H9 (cell line): ENCODE data around the gene LARP1. TPM values are rescaled to one million over a fixed set of nuclear protein-coding genes. Genes with fewer than 3 reads are reported as not detected.
A peak's percentile ranks its signal among the peaks of the same experiment; 100 is the strongest.

Experiments
- DNase-seq: peaks from one replicate; pipeline ENCODE4 v3.0.0-alpha.2; 2017
- H2AFZ ChIP-seq: one replicate; pipeline ENCODE4 v1.6.1; 2013; ENCODE audit warnings: mild to moderate bottlenecking, low read length, control low read depth, moderate library complexity
- H2AK5ac ChIP-seq: 2 replicates; pipeline ENCODE4 v1.6.1; 2013; ENCODE audit warnings: low read length, control low read depth, mixed read lengths; ENCODE audit not compliant: insufficient read length
- H2BK120ac ChIP-seq: one replicate; pipeline ENCODE4 v1.6.1; 2013; ENCODE audit warnings: low read depth, mild to moderate bottlenecking, low read length, control low read depth, inconsistent platforms; ENCODE audit not compliant: poor library complexity, severe bottlenecking
- H2BK12ac ChIP-seq: 2 replicates; pipeline ENCODE4 v1.6.1; 2013; ENCODE audit warnings: low read length, control low read depth, mixed read lengths, low read depth; ENCODE audit not compliant: insufficient read length
- H2BK15ac ChIP-seq: 2 replicates; pipeline ENCODE4 v1.6.1; 2013; ENCODE audit warnings: low read depth, low read length, control low read depth
- H2BK20ac ChIP-seq: one replicate; pipeline ENCODE4 v1.6.1; 2013; ENCODE audit warnings: low read depth, mild to moderate bottlenecking, low read length, control low read depth, inconsistent platforms; ENCODE audit not compliant: poor library complexity, severe bottlenecking
- H2BK5ac ChIP-seq: 2 replicates; pipeline ENCODE4 v1.6.1; 2013; ENCODE audit warnings: low read length, control low read depth, mixed read lengths; ENCODE audit not compliant: insufficient read length
- H3K14ac ChIP-seq: 2 replicates; pipeline ENCODE4 v1.6.1; 2013; ENCODE audit warnings: low read length, control low read depth; ENCODE audit not compliant: insufficient read depth
- H3K18ac ChIP-seq: 2 replicates; pipeline ENCODE4 v1.6.1; 2013; ENCODE audit warnings: low read depth, mild to moderate bottlenecking, mixed read lengths, low read length, control low read depth; ENCODE audit not compliant: insufficient read length
- H3K23ac ChIP-seq: 2 replicates; pipeline ENCODE4 v1.6.1; 2013; ENCODE audit warnings: low read length, control low read depth, mixed read lengths, low read depth; ENCODE audit not compliant: insufficient read length
- H3K23me2 ChIP-seq: 2 replicates; pipeline ENCODE4 v1.6.1; 2013; ENCODE audit warnings: low read depth, mild to moderate bottlenecking, mixed read lengths, low read length, control low read depth; ENCODE audit not compliant: insufficient read length, poor library complexity, severe bottlenecking
- H3K27ac ChIP-seq: 2 replicates; pipeline ENCODE4 v1.5.1; 2013; ENCODE audit warnings: low read length, control low read depth, mixed read lengths, low read depth; ENCODE audit not compliant: insufficient read length
- H3K27me3 ChIP-seq: 2 replicates; pipeline ENCODE4 v1.6.1; 2013; ENCODE audit warnings: low read length, control low read depth, inconsistent platforms; ENCODE audit not compliant: insufficient read depth
- H3K4ac ChIP-seq: 2 replicates; pipeline ENCODE4 v1.6.1; 2013; ENCODE audit warnings: low read depth, mild to moderate bottlenecking, control low read depth, inconsistent platforms, low read length, moderate library complexity
- H3K4me1 ChIP-seq: 2 replicates; pipeline ENCODE4 v1.6.1; 2013; ENCODE audit warnings: low read length, control low read depth, inconsistent platforms; ENCODE audit not compliant: insufficient read depth
- H3K4me2 ChIP-seq: 2 replicates; pipeline ENCODE4 v1.6.1; 2013; ENCODE audit warnings: low read length, control low read depth, mixed read lengths; ENCODE audit not compliant: insufficient read length, insufficient read depth
- H3K56ac ChIP-seq: 2 replicates; pipeline ENCODE4 v1.6.1; 2013; ENCODE audit warnings: low read depth, mild to moderate bottlenecking, mixed read lengths, low read length, control low read depth; ENCODE audit not compliant: insufficient read length
- H3K79me1 ChIP-seq: 2 replicates; pipeline ENCODE4 v1.6.1; 2013; ENCODE audit warnings: low read depth, mild to moderate bottlenecking, moderate library complexity, low read length, control low read depth, inconsistent platforms; ENCODE audit not compliant: insufficient read depth, poor library complexity, severe bottlenecking
- H3K79me2 ChIP-seq: 2 replicates; pipeline ENCODE4 v1.6.1; 2013; ENCODE audit warnings: low read length, control low read depth, inconsistent platforms; ENCODE audit not compliant: insufficient read depth
- H3K9ac ChIP-seq: 2 replicates; pipeline ENCODE4 v1.6.1; 2013; ENCODE audit warnings: low read length, control low read depth, mixed read lengths; ENCODE audit not compliant: insufficient read length; ENCODE audit errors: extremely low read depth
- H3K9me3 ChIP-seq: one replicate; pipeline ENCODE4 v1.6.1; 2013; ENCODE audit warnings: low read depth, low read length, inconsistent platforms; ENCODE audit not compliant: control insufficient read depth
- H3T11ph ChIP-seq: one replicate; pipeline ENCODE4 v1.6.1; 2013; ENCODE audit warnings: mild to moderate bottlenecking, low read length, control low read depth, inconsistent platforms
- H4K20me1 ChIP-seq: one replicate; pipeline ENCODE4 v1.6.1; 2013; ENCODE audit not compliant: control insufficient read depth, insufficient read length, insufficient read depth
- H4K5ac ChIP-seq: 2 replicates; pipeline ENCODE4 v1.6.1; 2013; ENCODE audit warnings: low read depth, mild to moderate bottlenecking, mixed read lengths, low read length, control low read depth; ENCODE audit not compliant: insufficient read length
- H4K8ac ChIP-seq: replicated peaks from 2 replicates; pipeline ENCODE4 v1.6.1; 2013; ENCODE audit warnings: low read length, control low read depth, mixed read lengths, low read depth; ENCODE audit not compliant: insufficient read length
- H4K91ac ChIP-seq: 2 replicates; pipeline ENCODE4 v1.6.1; 2013; ENCODE audit warnings: low read depth, mild to moderate bottlenecking, moderate library complexity, mixed read lengths, low read length, control low read depth; ENCODE audit not compliant: insufficient read length
- H3K27ac Mint-ChIP-seq, 3 experiments: 2 replicates in 2 of 3; 3 replicates in 1 of 3; pipeline ENCODE4 v1.8.0; 2020 to 2021; ENCODE audit warnings: mixed read lengths in 3 of 3, mild to moderate bottlenecking in 1 of 3, moderate library complexity in 1 of 3
- H3K27me3 Mint-ChIP-seq: 2 replicates; pipeline ENCODE4 v1.8.0; 2021; ENCODE audit warnings: low read depth, mild to moderate bottlenecking, moderate library complexity, mixed read lengths
- H3K36me3 Mint-ChIP-seq, 3 experiments: 2 replicates in 2 of 3; 3 replicates in 1 of 3; pipeline ENCODE4 v1.8.0; 2020 to 2021; ENCODE audit warnings: low read depth in 3 of 3, mixed read lengths in 3 of 3; ENCODE audit not compliant: insufficient read depth in 1 of 3
- H3K4me1 Mint-ChIP-seq, 2 experiments: 2 replicates each; pipeline ENCODE4 v1.8.0; 2020; ENCODE audit warnings: mixed read lengths in 2 of 2
- H3K4me3 Mint-ChIP-seq, 2 experiments: 2 replicates in 1 of 2; 3 replicates in 1 of 2; pipeline ENCODE4 v1.8.0; 2020 to 2021; ENCODE audit warnings: mild to moderate bottlenecking in 2 of 2, mixed read lengths in 2 of 2, moderate library complexity in 1 of 2
- H3K9me3 Mint-ChIP-seq, 2 experiments: 2 replicates in 1 of 2; 3 replicates in 1 of 2; pipeline ENCODE4 v1.8.0; 2020; ENCODE audit warnings: mild to moderate bottlenecking in 2 of 2, mixed read lengths in 2 of 2, moderate library complexity in 1 of 2
- CTCF ChIP-seq: fragments of 200-600 bp; sonication (generic); conservative IDR thresholded peaks from 3 replicates; pipeline ENCODE4 v1.8.0; 2021; ENCODE audit warnings: antibody characterized with exemption, mild to moderate bottlenecking
- WGBS: extraction: QIAGEN DNeasy Blood & Tissue Kit; methylation state at CpG from one replicate; pipeline ENCODE4 v1.1.7; 2013; ENCODE audit warnings: missing lambda C conversion rate, low lambda C conversion rate, mixed read lengths; ENCODE audit not compliant: insufficient read length; ENCODE audit errors: extremely low coverage; 5-methylcytosine and 5-hydroxymethylcytosine counted together
- total RNA-seq: library from RNA; stranded (reverse); gene quantifications from 2 replicates; pipeline ENCODE4 v1.2.1, GENCODE V29; 2021

The LARP1 gene
- total RNA-seq, 1 experiment from 2014 or later, result 405 TPM

DNA sequence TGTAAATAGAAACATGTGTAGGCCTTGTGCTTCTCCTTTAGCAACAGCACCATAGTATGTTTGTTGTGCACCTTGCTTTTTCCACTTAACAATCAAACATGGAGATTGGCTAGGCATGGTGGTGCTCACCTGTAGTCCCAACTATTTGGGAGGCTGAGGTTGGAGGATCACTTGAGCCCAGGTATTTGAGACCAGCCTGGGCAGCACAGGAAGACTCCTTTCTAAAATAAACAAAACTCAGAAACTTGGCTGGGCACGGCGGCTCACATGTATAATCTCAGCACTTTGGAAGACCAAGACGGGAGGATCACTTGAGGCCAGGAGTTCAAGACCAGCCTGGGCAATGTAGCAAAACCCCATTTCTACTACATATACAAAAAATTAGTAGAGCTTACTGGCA lies 96.2 kb downstream of the LARP1 start:
- Histone ChIP-seq H2BK120ac (no peak overlapping the region), H3T11ph (no peak overlapping the region), H3K56ac (no peak overlapping the region), H3K23ac (no peak overlapping the region), H3K14ac (no peak overlapping the region), H2BK15ac (no peak overlapping the region), H3K9me3 (no peaks in the 10 kb centered on the region), H4K91ac (no peak overlapping the region), H3K4ac (no peak overlapping the region), H4K5ac (no peak overlapping the region), H2BK12ac (no peak overlapping the region), H3K4me2 (no peak overlapping the region), H3K27me3 (no peaks in the 10 kb centered on the region), H2AK5ac (no peak overlapping the region), H3K9ac (no peak overlapping the region), H3K18ac (no peak overlapping the region), H3K23me2 (no peaks in the 10 kb centered on the region), H2AFZ (no peak overlapping the region), H4K8ac (no peak overlapping the region), H3K79me2 (no peaks in the 10 kb centered on the region), H4K20me1 (no peaks in the 10 kb centered on the region), H3K79me1 (no peaks in the 10 kb centered on the region), H2BK5ac (no peak overlapping the region), H3K4me1 (no peaks in the 10 kb centered on the region), H3K27ac (no peak overlapping the region), H2BK20ac (no peak overlapping the region)
- WGBS, result no CpG with 5 or more reads among the region's 3 CpGs
- H3K27me3 Mint-ChIP-seq, result no peaks in the 10 kb centered on the region
- peaks cover 21 to 24% of the 10 kb centered on the region in 2 experiments for H3K4me1 Mint-ChIP-seq
- H3K36me3 Mint-ChIP-seq, result no peaks in the 10 kb centered on the region
- no peak overlapping the region for H3K4me3 Mint-ChIP-seq
- H3K9me3 Mint-ChIP-seq, result no peaks in the 10 kb centered on the region
- no peak for TF ChIP-seq CTCF
- peak overlapping the region; percentile 40 to 55 (median 49); a peak in 2 of 7 replicates for H3K27ac Mint-ChIP-seq
- no peak for DNase-seq
